HepG2 (cell line): ENCODE data around the gene NRDC. TPM values are rescaled to one million over a fixed set of nuclear protein-coding genes. Genes with fewer than 3 reads are reported as not detected.

Experiments used
- ATAC-seq: fragments of 200-7000 bp; cut with Tn5 transposase; 3 replicates; pipeline ENCODE4 v1.9.1; 2020; ENCODE audit warnings: mild to moderate bottlenecking, moderate library complexity
- BruUV-seq: library from RNA; stranded (reverse); fragments of 400-500 nt; replicated peaks from 2 replicates; lab custom pipeline; 2021; lab: Mats Ljungman, UMichigan
- CTCF ChIA-PET: fragments of 300-600 bp; formaldehyde crosslinking; extraction: SDS; loops from one replicate; lab custom pipeline; 2021; ENCODE audit warnings: low total read pairs, inconsistent platforms, low intra/inter-chr PET ratio; lab: Yijun Ruan, JAX
- POLR2A ChIA-PET: fragments of 350-600 bp; sonication (Branson Sonifier 250); formaldehyde crosslinking; loops from one replicate; lab custom pipeline; 2020; ENCODE audit warnings: antibody characterized with exemption, inconsistent platforms; lab: Yijun Ruan, JAX
- DNase-seq: peaks from one replicate; pipeline ENCODE4 v3.0.0-alpha.2; 2015; ENCODE audit warnings: low spot score
- FAIRE-seq: peaks from 3 replicates; lab custom pipeline; 2011; peaks lifted over from hg19 to GRCh38; lab: Jason Lieb, UNC
- H2AFZ ChIP-seq: one replicate; pipeline ENCODE4 v1.6.1; 2011; ENCODE audit warnings: low read length, inconsistent platforms
- H3K27ac ChIP-seq: fragments of 300-600 bp; 3 replicates; pipeline ENCODE4 v1.8.0; 2011; ENCODE audit warnings: mixed run types, mild to moderate bottlenecking, mixed read lengths, low read length, inconsistent platforms; ENCODE audit not compliant: insufficient read depth; ENCODE audit errors: extremely low read length
- H3K27me3 ChIP-seq, 2 experiments: fragments of 200-600 bp in 1 of 2; 2 replicates in 1 of 2; 3 replicates in 1 of 2; pipeline versions ENCODE4 v1.6.0 to v1.8.0; 2011; ENCODE audit warnings: low read length in 2 of 2, mild to moderate bottlenecking in 2 of 2, moderate library complexity in 2 of 2, inconsistent platforms in 1 of 2; ENCODE audit not compliant: insufficient read depth in 2 of 2, control insufficient read depth in 1 of 2
- H3K36me3 ChIP-seq, 2 experiments: fragments of 200-600 bp in 1 of 2; replicated peaks in 1 of 2; 2 replicates in 1 of 2; 3 replicates in 1 of 2; pipeline versions ENCODE4 v1.5.1 to v1.8.0; 2011; ENCODE audit warnings: low read length in 2 of 2, inconsistent platforms in 1 of 2; ENCODE audit not compliant: insufficient read depth in 2 of 2, control insufficient read depth in 1 of 2
- H3K4me1 ChIP-seq: 2 replicates; pipeline ENCODE4 v1.5.1; 2012; ENCODE audit warnings: low read length, inconsistent platforms; ENCODE audit not compliant: insufficient read depth
- H3K4me2 ChIP-seq: 2 replicates; pipeline ENCODE4 v1.6.0; 2011; ENCODE audit warnings: low read depth, low read length, inconsistent platforms
- H3K4me3 ChIP-seq, 3 experiments: fragments of 200-600 bp in 1 of 3; sonication (generic), shearing (Covaris generic) in 1 of 3; replicated peaks in 1 of 3; 2 replicates each; pipeline ENCODE4 v1.5.1; 2011 to 2016; ENCODE audit warnings: low read length in 3 of 3, inconsistent platforms in 2 of 3, low read depth in 2 of 3, mild to moderate bottlenecking in 2 of 3, control low read depth in 1 of 3, mixed read lengths in 1 of 3; ENCODE audit not compliant: insufficient read depth in 1 of 3
- H3K79me2 ChIP-seq: one replicate; pipeline ENCODE4 v1.6.1; 2011; ENCODE audit warnings: low read length, inconsistent platforms; ENCODE audit not compliant: insufficient read depth
- H3K9ac ChIP-seq: 2 replicates; pipeline ENCODE4 v1.6.0; 2011; ENCODE audit warnings: mild to moderate bottlenecking, low read depth, low read length, inconsistent platforms; ENCODE audit not compliant: insufficient read depth
- H3K9me3 ChIP-seq: 2 replicates; pipeline ENCODE4 v1.5.1; 2012; ENCODE audit warnings: mild to moderate bottlenecking, low read length
- H4K20me1 ChIP-seq: 2 replicates; pipeline ENCODE4 v1.6.0; 2011; ENCODE audit warnings: inconsistent platforms, mild to moderate bottlenecking, low read length, moderate library complexity; ENCODE audit not compliant: insufficient read depth
- CEBPG ChIP-seq: IDR thresholded peaks from 2 replicates; pipeline ENCODE4 v1.6.1; 2016
- DNMT3B ChIP-seq: conservative IDR thresholded peaks from 2 replicates; pipeline ENCODE4 v1.6.1; 2016; ENCODE audit warnings: missing biosample characterization, control low read depth
- ESRRA ChIP-seq: sonication (generic); formaldehyde crosslinking; IDR thresholded peaks from 2 replicates; pipeline ENCODE4 v1.5.1; 2020; ENCODE audit warnings: mild to moderate bottlenecking, low read depth, missing genetic modification reagents
- U2AF2 ChIP-seq: fragments of 200-400 bp; formaldehyde crosslinking; IDR thresholded peaks from 2 replicates; pipeline ENCODE4 v1.6.1; 2017; ENCODE audit warnings: low read depth, mild to moderate bottlenecking, low read length
- ZFP82 ChIP-seq: sonication (generic); formaldehyde crosslinking; IDR thresholded peaks from 2 replicates; pipeline ENCODE4 v1.5.1; 2020; ENCODE audit warnings: mild to moderate bottlenecking, missing genetic modification reagents, borderline replicate concordance
- ZNF264 ChIP-seq: sonication (generic); formaldehyde crosslinking; IDR thresholded peaks from 2 replicates; pipeline ENCODE4 v1.4.0; 2020; ENCODE audit warnings: missing genetic modification reagents
- ZNF331 ChIP-seq: sonication (generic); formaldehyde crosslinking; IDR thresholded peaks from 2 replicates; pipeline ENCODE4 v1.4.0; 2020; ENCODE audit warnings: missing genetic modification reagents
- ZNF484 ChIP-seq: sonication (generic); formaldehyde crosslinking; IDR thresholded peaks from 2 replicates; pipeline ENCODE4 v1.5.1; 2020; ENCODE audit warnings: mild to moderate bottlenecking, low read depth, missing genetic modification reagents, borderline replicate concordance
- ZNF496 ChIP-seq: sonication (generic); formaldehyde crosslinking; IDR thresholded peaks from 2 replicates; pipeline ENCODE4 v1.8.1; 2023; ENCODE audit warnings: mild to moderate bottlenecking, moderate library complexity, missing genetic modification reagents; ENCODE audit not compliant: insufficient replicate concordance
- ZNF615 ChIP-seq: sonication (generic); formaldehyde crosslinking; IDR thresholded peaks from 2 replicates; pipeline ENCODE4 v1.5.0; 2020; ENCODE audit warnings: mild to moderate bottlenecking, missing genetic modification reagents, borderline replicate concordance
- WGBS: methylation state at CpG from one replicate; pipeline ENCODE4 v1.1.6; 2017; ENCODE audit warnings: low lambda C conversion rate; 5-methylcytosine and 5-hydroxymethylcytosine counted together
- in situ Hi-C: cut with HindIII; loops from 2 replicates; pipeline ENCODE4 v1.10.0; 2017; ENCODE audit warnings: low pct_unique_long_range_greater_than_20kb; ENCODE audit not compliant: extremely low pct_ligation_motif_present
- intact Hi-C: fragments of 100-400 bp; cut with micrococcal nuclease; formaldehyde crosslinking; loops from one replicate; pipeline ENCODE4 v1.10.0; 2022; ENCODE audit not compliant: unreplicated experiment
- polyA plus RNA-seq, 8 experiments: library from polyadenylated mRNA; depleted of rRNA in 3 of 8; stranded (reverse) in 7 of 8; unstranded in 1 of 8; fragments of >200 nt; fragmentation: Illumina TruSeq in 4 of 8; extraction: Trizol in 4 of 8; gene quantifications; 2 replicates each; pipeline versions ENCODE4 v1.2.1 to v1.2.3, GENCODE V29; 2011 to 2016; ENCODE audit warnings: low read depth in 4 of 8, missing spikeins in 1 of 8, mixed read lengths in 1 of 8; ENCODE audit not compliant: insufficient read depth in 1 of 8
- total RNA-seq, 5 experiments: library from RNA; depleted of rRNA; stranded (reverse); fragments of >200 nt; fragmentation: Illumina TruSeq; extraction: Trizol; gene quantifications; 2 replicates each; pipeline ENCODE4 v1.2.3, GENCODE V29; 2016; ENCODE audit warnings: low read depth in 1 of 5
- TF ChIP-seq, protein P1 (sequence below): sonication (generic); formaldehyde crosslinking; IDR thresholded peaks from 2 replicates; pipeline ENCODE4 v1.4.0; 2020; ENCODE audit warnings: missing genetic modification reagents, borderline replicate concordance
- TF ChIP-seq, protein P2 (sequence below): sonication (generic); formaldehyde crosslinking; IDR thresholded peaks from 2 replicates; pipeline ENCODE4 v1.8.1; 2023; ENCODE audit warnings: mild to moderate bottlenecking, missing genetic modification reagents
- TF ChIP-seq, protein P3 (sequence below): sonication (generic); formaldehyde crosslinking; IDR thresholded peaks from 2 replicates; pipeline ENCODE4 v1.9.0; 2021; ENCODE audit warnings: missing genetic modification reagents, borderline replicate concordance
- TF ChIP-seq, protein P4 (sequence below): sonication (generic); formaldehyde crosslinking; IDR thresholded peaks from 2 replicates; pipeline ENCODE4 v1.5.0; 2020; ENCODE audit warnings: mild to moderate bottlenecking, missing genetic modification reagents
- TF ChIP-seq, protein P5 (sequence below): IDR thresholded peaks from 2 replicates; pipeline ENCODE4 v1.6.1; 2018; ENCODE audit warnings: missing genetic modification reagents, mild to moderate bottlenecking, missing compliant biosample characterization

The NRDC gene
- total and polyA plus RNA-seq, 2 of the 13 experiments (the other 11 are each of a cell fraction or from before 2014, with no cell fraction given): 57.6 to 64.9 TPM

DNA sequence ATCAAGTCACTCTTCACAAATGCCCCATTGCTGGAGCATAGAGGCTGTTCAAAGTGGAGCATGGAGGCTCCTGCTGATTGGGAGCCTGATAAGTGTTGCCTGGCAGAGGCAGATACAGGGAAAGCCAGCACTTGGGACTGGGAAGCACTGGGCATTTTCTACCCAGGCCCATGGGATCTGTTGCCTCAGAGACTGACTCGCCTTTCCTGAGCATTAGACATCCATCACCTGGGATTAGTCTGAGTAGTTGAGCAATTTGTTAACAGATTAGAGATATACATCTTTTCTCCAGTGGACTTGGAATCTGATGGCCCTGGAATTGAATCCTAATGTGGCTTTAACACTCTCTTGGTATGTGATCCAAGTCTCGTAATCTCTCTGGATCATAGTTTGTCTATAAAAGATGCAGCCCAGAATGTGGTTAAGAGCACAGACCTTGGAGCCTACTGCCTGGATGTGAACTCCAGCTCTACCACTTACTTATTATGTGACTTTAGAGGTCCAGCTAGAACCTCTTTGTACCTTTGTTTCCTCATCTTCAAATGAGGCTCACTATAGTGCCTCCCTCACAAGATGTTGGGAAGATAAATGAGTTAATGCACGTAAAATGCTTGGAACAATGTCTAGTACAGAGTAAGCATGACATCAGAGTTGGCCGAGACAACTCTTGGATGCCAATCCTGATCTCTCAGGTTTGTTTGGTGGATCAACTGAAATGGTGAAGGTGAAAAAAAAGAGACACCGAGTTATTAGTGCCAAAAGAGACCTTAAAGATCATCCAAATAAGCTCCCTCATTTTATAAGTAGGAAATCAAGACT is 38.3 kb upstream of the NRDC start:
- Histone ChIP-seq H3K4me1 (peaks cover 2% of the 10 kb centered on the region), H3K9me3 (no peaks in the 10 kb centered on the region), H3K4me3 (no peak overlapping the region), H3K4me2 (no peak overlapping the region), H2AFZ (no peak overlapping the region), H3K79me2 (no peaks in the 10 kb centered on the region), H4K20me1 (no peaks in the 10 kb centered on the region), H3K9ac (no peak overlapping the region), H3K36me3 (no peaks in the 10 kb centered on the region), H3K27me3 (no peaks in the 10 kb centered on the region; a peak in 1 of 5 replicates), H3K27ac (no peak overlapping the region)
- ChIA-PET POLR2A (no interaction called here), CTCF (no interaction called here)
- no peak for FAIRE-seq
- in situ Hi-C loops (no loop called here), intact Hi-C loops (loop anchor here (5.0 kb wide), 1 partner anchor 86 kb away; no protein-coding TSS in a partner anchor)
- BruUV-seq: no TSS peak
- ATAC-seq: no peak
- TF ChIP-seq ESRRA: no peak
- TF ChIP-seq ZNF615 (CRISPR knock-in tag): no peak
- no peak for TF ChIP-seq ZNF496
- no peak for TF ChIP-seq U2AF2
- no peak for TF ChIP-seq ZNF264 (CRISPR knock-in tag)
- TF ChIP-seq, protein P1, sequence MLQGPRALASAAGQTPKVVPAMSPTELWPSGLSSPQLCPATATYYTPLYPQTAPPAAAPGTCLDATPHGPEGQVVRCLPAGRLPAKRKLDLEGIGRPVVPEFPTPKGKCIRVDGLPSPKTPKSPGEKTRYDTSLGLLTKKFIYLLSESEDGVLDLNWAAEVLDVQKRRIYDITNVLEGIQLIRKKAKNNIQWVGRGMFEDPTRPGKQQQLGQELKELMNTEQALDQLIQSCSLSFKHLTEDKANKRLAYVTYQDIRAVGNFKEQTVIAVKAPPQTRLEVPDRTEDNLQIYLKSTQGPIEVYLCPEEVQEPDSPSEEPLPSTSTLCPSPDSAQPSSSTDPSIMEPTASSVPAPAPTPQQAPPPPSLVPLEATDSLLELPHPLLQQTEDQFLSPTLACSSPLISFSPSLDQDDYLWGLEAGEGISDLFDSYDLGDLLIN (CRISPR knock-in tag): no peak
- TF ChIP-seq ZFP82 (CRISPR knock-in tag): no peak
- TF ChIP-seq, protein P2, sequence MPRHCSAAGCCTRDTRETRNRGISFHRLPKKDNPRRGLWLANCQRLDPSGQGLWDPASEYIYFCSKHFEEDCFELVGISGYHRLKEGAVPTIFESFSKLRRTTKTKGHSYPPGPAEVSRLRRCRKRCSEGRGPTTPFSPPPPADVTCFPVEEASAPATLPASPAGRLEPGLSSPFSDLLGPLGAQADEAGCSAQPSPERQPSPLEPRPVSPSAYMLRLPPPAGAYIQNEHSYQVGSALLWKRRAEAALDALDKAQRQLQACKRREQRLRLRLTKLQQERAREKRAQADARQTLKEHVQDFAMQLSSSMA (CRISPR knock-in tag): no peak
- TF ChIP-seq, protein P3, sequence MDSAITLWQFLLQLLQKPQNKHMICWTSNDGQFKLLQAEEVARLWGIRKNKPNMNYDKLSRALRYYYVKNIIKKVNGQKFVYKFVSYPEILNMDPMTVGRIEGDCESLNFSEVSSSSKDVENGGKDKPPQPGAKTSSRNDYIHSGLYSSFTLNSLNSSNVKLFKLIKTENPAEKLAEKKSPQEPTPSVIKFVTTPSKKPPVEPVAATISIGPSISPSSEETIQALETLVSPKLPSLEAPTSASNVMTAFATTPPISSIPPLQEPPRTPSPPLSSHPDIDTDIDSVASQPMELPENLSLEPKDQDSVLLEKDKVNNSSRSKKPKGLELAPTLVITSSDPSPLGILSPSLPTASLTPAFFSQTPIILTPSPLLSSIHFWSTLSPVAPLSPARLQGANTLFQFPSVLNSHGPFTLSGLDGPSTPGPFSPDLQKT: no peak
- TF ChIP-seq, protein P4, sequence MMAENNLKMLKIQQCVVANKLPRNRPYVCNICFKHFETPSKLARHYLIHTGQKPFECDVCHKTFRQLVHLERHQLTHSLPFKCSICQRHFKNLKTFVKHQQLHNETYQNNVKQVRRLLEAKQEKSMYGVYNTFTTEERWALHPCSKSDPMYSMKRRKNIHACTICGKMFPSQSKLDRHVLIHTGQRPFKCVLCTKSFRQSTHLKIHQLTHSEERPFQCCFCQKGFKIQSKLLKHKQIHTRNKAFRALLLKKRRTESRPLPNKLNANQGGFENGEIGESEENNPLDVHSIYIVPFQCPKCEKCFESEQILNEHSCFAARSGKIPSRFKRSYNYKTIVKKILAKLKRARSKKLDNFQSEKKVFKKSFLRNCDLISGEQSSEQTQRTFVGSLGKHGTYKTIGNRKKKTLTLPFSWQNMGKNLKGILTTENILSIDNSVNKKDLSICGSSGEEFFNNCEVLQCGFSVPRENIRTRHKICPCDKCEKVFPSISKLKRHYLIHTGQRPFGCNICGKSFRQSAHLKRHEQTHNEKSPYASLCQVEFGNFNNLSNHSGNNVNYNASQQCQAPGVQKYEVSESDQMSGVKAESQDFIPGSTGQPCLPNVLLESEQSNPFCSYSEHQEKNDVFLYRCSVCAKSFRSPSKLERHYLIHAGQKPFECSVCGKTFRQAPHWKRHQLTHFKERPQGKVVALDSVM (CRISPR knock-in tag): no peak
- no peak for TF ChIP-seq ZNF331 (CRISPR knock-in tag)
- no peak for TF ChIP-seq ZNF484 (CRISPR knock-in tag)
- no peak for TF ChIP-seq CEBPG
- no peak for TF ChIP-seq DNMT3B (CRISPR knock-in tag)
- TF ChIP-seq, protein P5, sequence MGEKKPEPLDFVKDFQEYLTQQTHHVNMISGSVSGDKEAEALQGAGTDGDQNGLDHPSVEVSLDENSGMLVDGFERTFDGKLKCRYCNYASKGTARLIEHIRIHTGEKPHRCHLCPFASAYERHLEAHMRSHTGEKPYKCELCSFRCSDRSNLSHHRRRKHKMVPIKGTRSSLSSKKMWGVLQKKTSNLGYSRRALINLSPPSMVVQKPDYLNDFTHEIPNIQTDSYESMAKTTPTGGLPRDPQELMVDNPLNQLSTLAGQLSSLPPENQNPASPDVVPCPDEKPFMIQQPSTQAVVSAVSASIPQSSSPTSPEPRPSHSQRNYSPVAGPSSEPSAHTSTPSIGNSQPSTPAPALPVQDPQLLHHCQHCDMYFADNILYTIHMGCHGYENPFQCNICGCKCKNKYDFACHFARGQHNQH (CRISPR knock-in tag): no peak
- 53% methylated on average over 5 of the region's 5 CpGs for WGBS
- no peak for DNase-seq
